HepG2 (cell line): Measurements from ENCODE around the gene C20orf141. TPM values are rescaled to one million over a fixed set of nuclear protein-coding genes. Genes with fewer than 3 reads are reported as not detected.

Source experiments
- AFF4 ChIP-seq: sonication (generic); formaldehyde crosslinking; IDR thresholded peaks from 2 replicates; pipeline ENCODE4 v1.4.0; 2020; ENCODE audit warnings: missing genetic modification reagents
- CENPX ChIP-seq: sonication (generic); formaldehyde crosslinking; IDR thresholded peaks from 2 replicates; pipeline ENCODE4 v1.9.0; 2021; ENCODE audit warnings: mild to moderate bottlenecking, missing genetic modification reagents, moderate library complexity
- FOSL1 ChIP-seq: sonication (generic); formaldehyde crosslinking; IDR thresholded peaks from 2 replicates; pipeline ENCODE4 v1.9.0; 2021; ENCODE audit warnings: missing genetic modification reagents, borderline replicate concordance
- MAFK ChIP-seq, 2 experiments: IDR thresholded peaks in 1 of 2; conservative IDR thresholded peaks in 1 of 2; 2 replicates each; pipeline ENCODE4 v1.6.1; 2011; ENCODE audit warnings: improper control_type of control experiment in 2 of 2, low read length in 2 of 2
- MAX ChIP-seq: IDR thresholded peaks from 2 replicates; pipeline ENCODE4 v1.6.1; 2012; ENCODE audit warnings: inconsistent platforms
- NFAT5 ChIP-seq: sonication (generic); formaldehyde crosslinking; IDR thresholded peaks from 2 replicates; pipeline ENCODE4 v1.4.0; 2020; ENCODE audit warnings: missing genetic modification reagents
- SOX13 ChIP-seq, 3 experiments: fragments of 450-650 bp in 1 of 3; sonication (generic) in 1 of 3; formaldehyde crosslinking in 1 of 3; IDR thresholded peaks in 2 of 3; conservative IDR thresholded peaks in 1 of 3; 2 replicates each; pipeline versions ENCODE4 v1.5.0 to v1.6.1; 2016 to 2020; ENCODE audit warnings: antibody characterized with exemption in 1 of 3, mild to moderate bottlenecking in 1 of 3, missing compliant biosample characterization in 1 of 3, missing genetic modification reagents in 1 of 3, moderate library complexity in 1 of 3
- SRF ChIP-seq: IDR thresholded peaks from 2 replicates; pipeline ENCODE4 v1.6.1; 2011; ENCODE audit warnings: mild to moderate bottlenecking, low read depth, low read length, moderate library complexity
- TMF1 ChIP-seq: sonication (generic); formaldehyde crosslinking; IDR thresholded peaks from 2 replicates; pipeline ENCODE4 v1.8.1; 2022; ENCODE audit warnings: low read depth, missing genetic modification reagents
- ZKSCAN8 ChIP-seq: IDR thresholded peaks from 2 replicates; pipeline ENCODE4 v1.6.1; 2016; ENCODE audit warnings: borderline replicate concordance, missing genetic modification reagents, missing compliant biosample characterization
- ZNF251 ChIP-seq: sonication (generic); formaldehyde crosslinking; IDR thresholded peaks from 2 replicates; pipeline ENCODE4 v1.9.0; 2021; ENCODE audit warnings: mild to moderate bottlenecking, missing genetic modification reagents
- ZNF335 ChIP-seq: sonication (generic); formaldehyde crosslinking; IDR thresholded peaks from 2 replicates; pipeline ENCODE4 v1.4.0; 2020; ENCODE audit warnings: missing genetic modification reagents
- ZNF512 ChIP-seq: sonication (generic); formaldehyde crosslinking; IDR thresholded peaks from 2 replicates; pipeline ENCODE4 v1.4.0; 2020; ENCODE audit warnings: mild to moderate bottlenecking, missing genetic modification reagents
- ZNF557 ChIP-seq: sonication (generic); formaldehyde crosslinking; IDR thresholded peaks from 2 replicates; pipeline ENCODE4 v1.4.0; 2020; ENCODE audit warnings: missing genetic modification reagents
- ZNF841 ChIP-seq: sonication (generic); formaldehyde crosslinking; IDR thresholded peaks from 2 replicates; pipeline ENCODE4 v1.8.1; 2023; ENCODE audit warnings: missing genetic modification reagents, borderline replicate concordance
- ZSCAN25 ChIP-seq: sonication (generic); formaldehyde crosslinking; IDR thresholded peaks from 2 replicates; pipeline ENCODE4 v1.8.0; 2022; ENCODE audit warnings: mild to moderate bottlenecking, missing genetic modification reagents
- polyA plus RNA-seq, 8 experiments: library from polyadenylated mRNA; depleted of rRNA in 3 of 8; stranded (reverse) in 7 of 8; unstranded in 1 of 8; fragments of >200 nt; fragmentation: Illumina TruSeq in 4 of 8; extraction: Trizol in 4 of 8; gene quantifications; 2 replicates each; pipeline versions ENCODE4 v1.2.1 to v1.2.3, GENCODE V29; 2011 to 2016; ENCODE audit warnings: low read depth in 4 of 8, missing spikeins in 1 of 8, mixed read lengths in 1 of 8; ENCODE audit not compliant: insufficient read depth in 1 of 8
- total RNA-seq, 5 experiments: library from RNA; depleted of rRNA; stranded (reverse); fragments of >200 nt; fragmentation: Illumina TruSeq; extraction: Trizol; gene quantifications; 2 replicates each; pipeline ENCODE4 v1.2.3, GENCODE V29; 2016; ENCODE audit warnings: low read depth in 1 of 5
- TF ChIP-seq, protein P1 (sequence below): sonication (generic); formaldehyde crosslinking; IDR thresholded peaks from 2 replicates; pipeline ENCODE4 v1.5.0; 2020; ENCODE audit warnings: missing genetic modification reagents

Gene C20orf141
- total and polyA plus RNA-seq, 2 of the 13 experiments (the other 11 are each of a cell fraction or from before 2014, with no cell fraction given): not detected

- no peak for TF ChIP-seq ZNF557 (CRISPR knock-in tag)
- TF ChIP-seq, protein P1, sequence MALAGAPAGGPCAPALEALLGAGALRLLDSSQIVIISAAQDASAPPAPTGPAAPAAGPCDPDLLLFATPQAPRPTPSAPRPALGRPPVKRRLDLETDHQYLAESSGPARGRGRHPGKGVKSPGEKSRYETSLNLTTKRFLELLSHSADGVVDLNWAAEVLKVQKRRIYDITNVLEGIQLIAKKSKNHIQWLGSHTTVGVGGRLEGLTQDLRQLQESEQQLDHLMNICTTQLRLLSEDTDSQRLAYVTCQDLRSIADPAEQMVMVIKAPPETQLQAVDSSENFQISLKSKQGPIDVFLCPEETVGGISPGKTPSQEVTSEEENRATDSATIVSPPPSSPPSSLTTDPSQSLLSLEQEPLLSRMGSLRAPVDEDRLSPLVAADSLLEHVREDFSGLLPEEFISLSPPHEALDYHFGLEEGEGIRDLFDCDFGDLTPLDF (CRISPR knock-in tag): peak; percentile 14; the same call in 1 of the 2 replicates
- no peak for TF ChIP-seq ZNF251 (CRISPR knock-in tag)
- TF ChIP-seq ZNF512 (CRISPR knock-in tag): no peak
- no peak for TF ChIP-seq NFAT5 (CRISPR knock-in tag)
- no peak; the same call in 1 of the 2 replicates for TF ChIP-seq MAX
- no peak for TF ChIP-seq FOSL1 (CRISPR knock-in tag)
- no peak for TF ChIP-seq AFF4 (CRISPR knock-in tag)
- 0 out of 2 replicates have a peak, but pooled peaks have one; percentile 23 for TF ChIP-seq ZSCAN25
- no peak for TF ChIP-seq ZNF841 (CRISPR knock-in tag)
- no peak for TF ChIP-seq SRF
- no peak for TF ChIP-seq CENPX (CRISPR knock-in tag)
- no peak for TF ChIP-seq MAFK (conservative IDR thresholded peaks at IDR 0.05 in 1 of 2, IDR thresholded peaks at IDR 0.05 in 1 of 2; ENCODE audit: low read length in 2 of 2)
- TF ChIP-seq SOX13 (IDR thresholded peaks at IDR 0.05): 0 out of 2 replicates have a peak, but pooled peaks have one; percentile 8
- no peak for TF ChIP-seq SOX13 (CRISPR knock-in tag; conservative IDR thresholded peaks at IDR 0.05 in 1 of 2, IDR thresholded peaks at IDR 0.05 in 1 of 2)
- TF ChIP-seq ZKSCAN8: no peak; the same call in 1 of the 2 replicates
- TF ChIP-seq TMF1 (CRISPR knock-in tag): no peak
- TF ChIP-seq ZNF335 (CRISPR knock-in tag): peak; percentile 64; the same call in 1 of the 2 replicates
These were observed 26.3 kb downstream of the C20orf141 start (continued) for GRCh38 chr20:2840967-2841531.
